HG02973 (cell line): ENCODE results near the gene CSTPP1.
"Not testable (repeated sequence)": the region's sequence is repeated elsewhere in the genome, so short reads cannot be mapped to it uniquely, and the experiment has no call there.

ENCODE experiments used
- ATAC-seq: cut with Tn5 transposase; IDR thresholded peaks from one replicate; pipeline ENCODE4 v1.9.1; 2021; ENCODE audit warnings: moderate library complexity; ENCODE audit not compliant: unreplicated experiment

Gene CSTPP1

GRCh38 chr11:47093541-47093940, 157.0 kb downstream of the CSTPP1 start:
- no peak for ATAC-seq

GRCh38 chr11:47096871-47097270, 160.3 kb downstream of the CSTPP1 start:
- ATAC-seq = not testable (repeated sequence)

- ATAC-seq = not testable (repeated sequence)
Measured at GRCh38 chr11:47098223-47098622, 161.7 kb downstream of the CSTPP1 start.

GRCh38 chr11:47099214-47099917, 162.8 kb downstream of the CSTPP1 start:
- ATAC-seq = no peak

- no peak for ATAC-seq
Measured at GRCh38 chr11:47099918-47100315, 163.4 kb downstream of the CSTPP1 start.

GRCh38 chr11:47101406-47101805, 164.8 kb downstream of the CSTPP1 start:
- ATAC-seq = no peak

GRCh38 chr11:47104261-47104950, 167.8 kb downstream of the CSTPP1 start:
- ATAC-seq = no peak

- no peak for ATAC-seq
Measured at GRCh38 chr11:47105541-47105940, 169.0 kb downstream of the CSTPP1 start.

GRCh38 chr11:47105974-47106373, 169.4 kb downstream of the CSTPP1 start:
- no peak for ATAC-seq

- no peak for ATAC-seq
Measured at GRCh38 chr11:47106798-47107411, 170.3 kb downstream of the CSTPP1 start.

- ATAC-seq = no peak
Measured at GRCh38 chr11:47107744-47108143, 171.2 kb downstream of the CSTPP1 start.

GRCh38 chr11:47108214-47108613, 171.7 kb downstream of the CSTPP1 start:
- ATAC-seq = no peak

- ATAC-seq = no peak
Measured at GRCh38 chr11:47109051-47109726, 172.6 kb downstream of the CSTPP1 start.

- ATAC-seq = no peak
Measured at GRCh38 chr11:47109727-47110246, 173.2 kb downstream of the CSTPP1 start.

- ATAC-seq = no peak
Measured at GRCh38 chr11:47111318-47111804, 174.8 kb downstream of the CSTPP1 start.

GRCh38 chr11:47112941-47113340, 176.4 kb downstream of the CSTPP1 start:
- not testable (repeated sequence) for ATAC-seq

GRCh38 chr11:47118958-47119688, 182.6 kb downstream of the CSTPP1 start:
- ATAC-seq = not testable (repeated sequence)

GRCh38 chr11:47121056-47121455, 184.5 kb downstream of the CSTPP1 start:
- ATAC-seq = no peak

- no peak for ATAC-seq
Measured at GRCh38 chr11:47121731-47122130, 185.2 kb downstream of the CSTPP1 start.

- no peak for ATAC-seq
Measured at GRCh38 chr11:47123094-47123493, 186.5 kb downstream of the CSTPP1 start.
